ENCODE measurements around the gene PCDHB5.
"Not testable (repeated sequence)": the region's sequence is repeated elsewhere in the genome, so short reads cannot be mapped to it uniquely, and the experiment has no call there.

PCDHB5 gene

DNA sequence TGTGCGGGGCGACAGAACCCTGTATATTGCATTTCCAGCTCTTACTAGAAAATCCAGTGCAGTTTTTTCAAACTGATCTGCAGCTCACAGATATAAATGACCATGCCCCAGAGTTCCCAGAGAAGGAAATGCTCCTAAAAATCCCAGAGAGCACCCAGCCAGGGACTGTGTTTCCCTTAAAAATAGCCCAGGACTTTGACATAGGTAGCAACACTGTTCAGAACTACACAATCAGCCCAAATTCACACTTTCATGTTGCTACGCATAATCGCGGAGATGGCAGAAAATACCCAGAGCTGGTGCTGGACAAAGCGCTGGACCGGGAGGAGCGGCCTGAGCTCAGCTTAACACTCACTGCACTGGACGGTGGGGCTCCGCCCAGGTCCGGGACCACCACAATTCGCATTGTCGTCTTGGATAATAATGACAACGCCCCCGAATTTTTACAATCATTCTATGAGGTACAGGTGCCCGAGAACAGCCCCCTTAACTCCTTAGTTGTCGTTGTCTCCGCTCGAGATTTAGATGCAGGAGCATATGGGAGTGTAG, 786 bp downstream of the PCDHB5 start:
- no peak for ATAC-seq
- peaks cover 7% of the 10 kb centered on the region for H3K4me1 Mint-ChIP-seq
- H3K9me3 Mint-ChIP-seq, result peaks cover 17% of the 10 kb centered on the region
- no peak overlapping the region for H3K4me3 Mint-ChIP-seq
- peaks cover 18% of the 10 kb centered on the region for H3K27me3 Mint-ChIP-seq
- H3K27ac Mint-ChIP-seq, result no peak overlapping the region
- H3K36me3 Mint-ChIP-seq, result no peaks in the 10 kb centered on the region

DNA sequence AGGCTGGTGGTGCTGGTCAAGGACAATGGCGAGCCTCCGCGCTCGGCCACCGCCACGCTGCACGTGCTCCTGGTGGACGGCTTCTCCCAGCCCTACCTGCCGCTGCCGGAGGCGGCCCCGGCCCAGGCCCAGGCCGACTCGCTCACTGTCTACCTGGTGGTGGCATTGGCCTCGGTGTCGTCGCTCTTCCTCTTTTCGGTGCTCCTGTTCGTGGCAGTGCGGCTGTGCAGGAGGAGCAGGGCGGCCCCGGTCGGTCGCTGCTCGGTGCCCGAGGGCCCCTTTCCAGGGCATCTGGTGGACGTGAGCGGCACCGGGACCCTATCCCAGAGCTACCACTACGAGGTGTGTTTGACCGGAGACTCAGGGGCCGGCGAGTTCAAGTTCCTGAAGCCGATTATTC, 2.3 kb downstream of the PCDHB5 start:
- peaks cover 27% of the 10 kb centered on the region for H3K27me3 Mint-ChIP-seq

DNA sequence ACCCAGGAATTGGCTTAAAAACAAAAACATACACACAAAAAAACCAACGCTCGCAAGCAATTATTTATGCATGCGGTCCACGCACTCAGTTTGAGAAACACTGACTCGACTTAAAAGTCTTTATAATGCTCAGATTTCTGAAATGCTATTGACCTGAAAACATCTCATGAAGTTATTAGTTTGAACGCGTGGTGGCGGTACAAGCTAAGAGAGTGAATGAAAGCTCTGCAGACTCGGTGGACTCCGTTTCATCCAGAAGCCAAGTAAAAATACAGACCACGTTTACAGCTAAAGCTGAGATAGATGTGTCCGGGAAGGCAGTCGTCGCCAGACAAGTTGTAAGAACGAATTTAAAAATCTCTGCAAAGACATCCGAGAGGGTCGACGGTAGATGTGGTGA, 14.8 kb downstream of the PCDHB5 start, which contains the start of gene PCDHB6:
Gene PCDHB6, plus strand, starts transcription at position 246 of the 400 bp plus-strand sequence. CDS start 201 bp downstream, outside the sequence.
- peaks cover 38% of the 10 kb centered on the region for H3K27me3 Mint-ChIP-seq
- ATAC-seq, result no peak
- H3K4me1 Mint-ChIP-seq, result peaks cover 12% of the 10 kb centered on the region
- peaks cover 5% of the 10 kb centered on the region for H3K9me3 Mint-ChIP-seq
- H3K4me3 Mint-ChIP-seq, result peak within 1 kb of the TSS; percentile 31
- no peaks in the 10 kb centered on the region for H3K36me3 Mint-ChIP-seq
- no peak within 1 kb of the TSS for H3K27ac Mint-ChIP-seq

More for the DNA sequence above, 2.3 kb downstream of the PCDHB5 start:
- not testable (repeated sequence) for H3K4me3 Mint-ChIP-seq, H3K36me3 Mint-ChIP-seq, H3K4me1 Mint-ChIP-seq, H3K27ac Mint-ChIP-seq, ATAC-seq
- H3K9me3 Mint-ChIP-seq, result peaks cover 17% of the 10 kb centered on the region

DNA sequence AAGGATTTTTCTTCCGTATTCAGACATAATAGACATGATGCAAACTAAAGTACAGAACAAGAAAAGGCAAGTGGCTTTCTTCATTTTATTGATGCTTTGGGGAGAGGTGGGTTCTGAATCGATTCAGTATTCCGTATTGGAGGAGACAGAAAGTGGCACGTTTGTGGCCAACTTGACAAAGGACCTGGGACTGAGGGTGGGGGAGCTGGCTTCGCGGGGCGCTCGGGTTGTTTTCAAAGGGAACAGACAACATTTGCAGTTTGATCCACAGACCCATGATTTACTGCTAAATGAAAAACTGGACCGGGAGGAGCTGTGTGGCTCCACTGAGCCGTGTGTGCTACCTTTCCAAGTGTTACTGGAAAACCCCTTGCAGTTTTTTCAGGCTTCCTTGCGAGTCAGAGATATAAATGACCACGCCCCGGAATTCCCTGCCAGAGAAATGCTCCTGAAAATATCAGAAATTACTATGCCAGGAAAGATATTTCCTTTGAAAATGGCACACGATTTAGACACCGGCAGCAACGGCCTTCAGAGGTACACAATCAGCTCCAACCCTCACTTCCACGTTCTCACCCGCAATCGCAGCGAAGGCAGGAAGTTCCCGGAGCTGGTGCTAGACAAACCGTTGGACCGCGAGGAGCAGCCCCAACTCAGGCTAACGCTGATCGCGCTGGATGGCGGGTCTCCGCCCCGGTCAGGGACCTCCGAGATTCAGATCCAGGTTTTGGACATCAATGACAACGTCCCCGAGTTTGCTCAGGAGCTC, 15.4 kb downstream of the PCDHB5 start:
- H3K9me3 Mint-ChIP-seq, result peaks cover 5% of the 10 kb centered on the region
- peaks cover 35% of the 10 kb centered on the region for H3K27me3 Mint-ChIP-seq
- H3K36me3 Mint-ChIP-seq, result no peaks in the 10 kb centered on the region
- ATAC-seq, result no peak
- H3K4me3 Mint-ChIP-seq, result no peak overlapping the region
- peaks cover 12% of the 10 kb centered on the region for H3K4me1 Mint-ChIP-seq
- H3K27ac Mint-ChIP-seq, result no peak overlapping the region

DNA sequence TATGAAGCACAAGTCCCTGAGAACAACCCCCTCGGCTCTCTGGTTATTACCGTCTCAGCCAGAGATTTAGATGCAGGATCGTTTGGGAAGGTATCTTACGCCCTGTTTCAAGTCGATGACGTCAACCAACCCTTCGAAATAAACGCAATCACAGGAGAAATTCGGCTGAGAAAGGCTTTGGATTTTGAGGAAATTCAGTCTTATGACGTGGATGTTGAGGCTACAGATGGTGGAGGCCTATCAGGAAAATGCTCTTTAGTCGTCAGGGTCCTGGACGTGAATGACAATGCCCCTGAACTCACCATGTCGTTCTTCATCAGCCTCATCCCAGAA, 16.0 kb downstream of the PCDHB5 start:
- peaks cover 10% of the 10 kb centered on the region for H3K4me1 Mint-ChIP-seq
- H3K9me3 Mint-ChIP-seq, result peaks cover 5% of the 10 kb centered on the region
- H3K27me3 Mint-ChIP-seq, result peaks cover 39% of the 10 kb centered on the region
- H3K27ac Mint-ChIP-seq, result no peak overlapping the region
- H3K36me3 Mint-ChIP-seq, result no peaks in the 10 kb centered on the region
- no peak overlapping the region for H3K4me3 Mint-ChIP-seq
- ATAC-seq, result no peak

DNA sequence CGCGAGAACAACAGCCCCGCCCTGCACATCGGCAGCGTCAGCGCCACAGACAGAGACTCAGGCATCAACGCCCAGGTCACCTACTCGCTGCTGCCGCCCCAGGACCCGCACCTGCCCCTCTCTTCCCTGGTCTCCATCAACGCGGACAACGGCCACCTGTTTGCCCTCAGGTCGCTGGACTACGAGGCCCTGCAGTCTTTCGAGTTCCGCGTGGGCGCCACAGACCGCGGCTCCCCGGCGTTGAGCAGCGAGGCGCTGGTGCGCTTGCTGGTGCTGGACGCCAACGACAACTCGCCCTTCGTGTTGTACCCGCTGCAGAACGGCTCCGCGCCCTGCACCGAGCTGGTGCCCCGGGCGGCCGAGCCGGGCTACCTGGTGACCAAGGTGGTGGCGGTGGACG, 16.6 kb downstream of the PCDHB5 start:
- not testable (repeated sequence) for H3K4me3 Mint-ChIP-seq, H3K9me3 Mint-ChIP-seq, H3K4me1 Mint-ChIP-seq, H3K27ac Mint-ChIP-seq, H3K36me3 Mint-ChIP-seq, ATAC-seq
- peaks cover 46% of the 10 kb centered on the region for H3K27me3 Mint-ChIP-seq

DNA sequence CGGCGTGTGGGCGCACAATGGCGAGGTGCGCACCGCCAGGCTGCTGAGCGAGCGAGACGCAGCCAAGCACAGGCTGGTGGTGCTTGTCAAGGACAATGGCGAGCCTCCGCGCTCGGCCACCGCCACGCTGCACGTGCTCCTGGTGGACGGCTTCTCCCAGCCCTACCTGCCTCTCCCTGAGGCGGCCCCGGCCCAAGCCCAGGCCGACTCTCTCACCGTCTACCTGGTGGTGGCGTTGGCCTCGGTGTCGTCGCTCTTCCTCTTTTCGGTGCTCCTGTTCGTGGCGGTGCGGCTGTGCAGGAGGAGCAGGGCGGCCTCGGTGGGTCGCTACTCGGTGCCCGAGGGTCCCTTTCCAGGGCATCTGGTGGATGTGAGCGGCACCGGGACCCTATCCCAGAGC, 17.1 kb downstream of the PCDHB5 start:
- H3K36me3 Mint-ChIP-seq, ATAC-seq, H3K4me1 Mint-ChIP-seq, H3K4me3 Mint-ChIP-seq, H3K9me3 Mint-ChIP-seq, H3K27ac Mint-ChIP-seq: not testable (repeated sequence)
- peaks cover 50% of the 10 kb centered on the region for H3K27me3 Mint-ChIP-seq

DNA sequence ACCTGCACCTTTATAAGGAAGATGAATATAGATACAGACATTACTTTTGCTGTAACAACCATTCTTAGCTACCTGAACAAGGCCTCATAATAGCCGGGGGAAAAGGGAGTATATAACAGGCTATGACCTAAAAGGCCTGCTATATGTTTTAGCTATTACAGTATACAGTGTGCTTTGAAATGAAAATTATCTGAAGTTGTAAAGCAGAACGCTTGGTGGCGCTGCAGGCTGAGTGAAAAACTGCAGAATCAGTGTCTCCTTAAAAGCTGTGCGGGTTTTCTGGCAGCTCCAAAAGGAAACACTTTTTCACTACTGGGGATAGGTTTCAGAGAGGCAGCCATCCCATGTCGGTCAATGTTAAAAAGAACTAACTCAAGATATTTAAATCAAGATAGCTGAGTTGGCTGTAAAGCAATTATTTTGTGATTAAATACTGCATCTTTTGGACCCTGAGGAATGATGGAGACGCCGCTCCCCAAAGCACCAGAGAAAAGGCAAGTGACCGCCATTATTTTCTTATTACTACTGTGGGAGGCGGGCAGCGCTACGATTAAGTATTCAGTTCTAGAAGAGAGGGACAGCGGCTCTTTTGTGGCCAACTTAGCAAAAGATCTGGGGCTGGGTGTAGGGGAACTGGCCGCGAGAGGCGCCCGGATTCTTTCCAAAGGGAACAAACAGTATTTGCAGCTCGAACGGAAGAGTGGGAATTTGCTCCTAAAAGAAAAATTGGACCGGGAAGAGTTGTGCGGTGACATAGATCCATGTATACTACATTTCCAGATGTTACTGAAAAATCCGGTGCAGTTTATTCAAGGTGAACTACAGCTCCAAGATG, 20.8 kb downstream of the PCDHB5 start:
- ATAC-seq, result no peak
- Mint-ChIP-seq H3K27me3 (peaks cover 42% of the 10 kb centered on the region), H3K36me3 (no peaks in the 10 kb centered on the region), H3K4me1 (no peaks in the 10 kb centered on the region), H3K27ac (no peak overlapping the region), H3K4me3 (no peak overlapping the region), H3K9me3 (peaks cover 5% of the 10 kb centered on the region)

DNA sequence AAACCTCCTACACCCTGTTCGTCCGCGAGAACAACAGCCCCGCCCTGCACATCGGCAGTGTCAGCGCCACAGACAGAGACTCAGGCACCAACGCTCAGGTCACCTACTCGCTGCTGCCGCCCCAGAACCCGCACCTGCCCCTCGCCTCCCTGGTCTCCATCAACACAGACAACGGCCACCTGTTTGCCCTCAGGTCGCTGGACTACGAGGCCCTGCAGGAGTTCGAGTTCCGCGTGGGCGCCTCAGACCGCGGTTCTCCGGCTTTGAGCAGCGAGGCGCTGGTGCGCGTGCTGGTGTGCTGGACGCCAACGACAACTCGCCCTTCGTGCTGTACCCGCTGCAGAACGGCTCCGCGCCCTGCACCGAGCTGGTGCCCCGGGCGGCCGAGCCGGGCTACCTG, 22.4 kb downstream of the PCDHB5 start:
- H3K27me3 Mint-ChIP-seq, result peaks cover 38% of the 10 kb centered on the region
- not testable (repeated sequence) for H3K4me3 Mint-ChIP-seq, H3K4me1 Mint-ChIP-seq, ATAC-seq, H3K9me3 Mint-ChIP-seq, H3K36me3 Mint-ChIP-seq, H3K27ac Mint-ChIP-seq

DNA sequence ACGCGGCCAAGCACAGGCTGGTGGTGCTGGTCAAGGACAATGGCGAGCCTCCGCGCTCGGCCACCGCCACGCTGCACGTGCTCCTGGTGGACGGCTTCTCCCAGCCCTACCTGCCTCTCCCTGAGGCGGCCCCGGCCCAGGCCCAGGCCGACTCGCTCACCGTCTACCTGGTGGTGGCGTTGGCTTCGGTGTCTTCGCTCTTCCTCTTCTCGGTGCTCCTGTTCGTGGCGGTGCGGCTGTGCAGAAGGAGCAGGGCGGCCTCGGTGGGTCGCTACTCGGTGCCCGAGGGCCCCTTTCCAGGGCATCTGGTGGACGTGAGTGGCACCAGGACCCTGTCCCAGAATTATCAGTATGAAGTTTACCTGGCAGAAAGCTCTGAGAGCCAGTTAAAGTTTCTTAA, 22.9 kb downstream of the PCDHB5 start:
- H3K4me1 Mint-ChIP-seq, ATAC-seq, H3K9me3 Mint-ChIP-seq, H3K36me3 Mint-ChIP-seq, H3K4me3 Mint-ChIP-seq, H3K27ac Mint-ChIP-seq: not testable (repeated sequence)
- H3K27me3 Mint-ChIP-seq, result peaks cover 33% of the 10 kb centered on the region

DNA sequence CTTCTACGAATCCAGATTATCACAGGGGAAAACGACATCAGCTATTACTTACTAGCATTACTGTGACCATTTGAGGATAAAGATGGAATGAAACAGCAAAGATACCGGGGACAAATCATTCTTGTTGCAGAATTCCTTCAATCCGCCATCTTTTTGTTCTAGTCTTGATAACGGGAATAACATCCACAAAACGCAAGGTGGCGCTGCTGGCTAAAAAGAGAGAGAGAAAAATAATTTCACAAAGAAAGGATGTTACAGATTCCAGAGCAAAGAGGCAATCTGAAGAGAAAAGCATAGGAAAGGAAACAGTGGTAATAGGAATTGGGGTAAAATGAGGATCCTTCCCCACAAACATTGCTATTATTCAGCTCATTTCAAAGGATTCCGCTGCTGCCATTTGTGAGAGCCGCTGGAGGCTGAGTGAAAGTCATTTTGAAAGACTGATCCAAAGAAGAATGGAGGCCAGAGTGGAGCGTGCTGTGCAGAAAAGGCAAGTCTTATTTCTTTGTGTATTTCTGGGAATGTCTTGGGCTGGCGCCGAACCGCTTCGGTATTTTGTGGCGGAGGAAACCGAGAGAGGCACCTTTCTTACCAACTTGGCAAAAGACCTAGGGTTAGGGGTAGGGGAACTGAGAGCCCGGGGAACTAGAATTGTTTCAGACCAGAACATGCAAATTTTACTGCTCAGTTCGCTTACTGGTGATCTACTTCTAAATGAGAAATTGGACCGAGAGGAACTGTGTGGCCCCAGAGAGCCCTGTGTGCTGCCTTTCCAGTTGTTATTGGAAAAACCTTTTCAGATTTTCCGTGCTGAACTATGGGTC, 37.6 kb downstream of the PCDHB5 start, which contains the start of gene PCDHB7:
Gene PCDHB7, plus strand, starts transcription at position 264 of the 824 bp plus-strand sequence. Its CDS starts 192 bp downstream, at position 456.
- Mint-ChIP-seq H3K9me3 (peaks cover 3% of the 10 kb centered on the region), H3K27ac (no peak within 1 kb of the TSS), H3K36me3 (no peaks in the 10 kb centered on the region), H3K27me3 (peaks cover 30% of the 10 kb centered on the region), H3K4me1 (no peaks in the 10 kb centered on the region), H3K4me3 (no peak within 1 kb of the TSS)
- ATAC-seq, result no peak

DNA sequence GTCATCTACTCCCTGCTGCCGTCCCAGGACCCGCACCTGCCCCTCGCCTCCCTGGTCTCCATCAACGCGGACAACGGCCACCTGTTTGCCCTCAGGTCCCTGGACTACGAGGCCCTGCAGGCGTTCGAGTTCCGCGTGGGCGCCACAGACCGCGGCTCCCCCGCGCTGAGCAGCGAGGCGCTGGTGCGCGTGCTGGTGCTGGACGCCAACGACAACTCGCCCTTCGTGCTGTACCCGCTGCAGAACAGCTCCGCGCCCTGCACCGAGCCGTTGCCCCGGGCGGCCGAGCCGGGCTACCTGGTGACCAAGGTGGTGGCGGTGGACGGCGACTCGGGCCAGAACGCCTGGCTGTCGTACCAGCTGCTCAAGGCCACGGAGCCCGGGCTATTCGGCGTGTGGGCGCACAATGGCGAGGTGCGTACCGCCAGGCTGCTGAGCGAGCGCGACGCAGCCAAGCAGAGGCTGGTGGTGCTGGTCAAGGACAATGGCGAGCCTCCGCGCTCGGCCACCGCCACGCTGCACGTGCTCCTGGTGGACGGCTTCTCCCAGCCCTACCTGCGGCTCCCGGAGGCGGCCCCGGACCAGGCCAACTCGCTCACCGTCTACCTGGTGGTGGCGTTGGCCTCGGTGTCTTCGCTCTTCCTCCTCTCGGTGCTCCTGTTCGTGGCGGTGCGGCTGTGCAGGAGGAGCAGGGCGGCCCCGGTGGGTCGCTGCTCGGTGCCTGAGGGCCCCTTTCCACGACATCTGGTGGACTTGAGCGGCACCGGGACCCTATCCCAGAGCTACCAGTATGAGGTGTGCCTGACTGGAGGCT, 39.5 kb downstream of the PCDHB5 start:
- ATAC-seq, H3K4me3 Mint-ChIP-seq, H3K36me3 Mint-ChIP-seq, H3K9me3 Mint-ChIP-seq, H3K27ac Mint-ChIP-seq, H3K4me1 Mint-ChIP-seq: not testable (repeated sequence)
- H3K27me3 Mint-ChIP-seq, result peaks cover 12% of the 10 kb centered on the region

DNA sequence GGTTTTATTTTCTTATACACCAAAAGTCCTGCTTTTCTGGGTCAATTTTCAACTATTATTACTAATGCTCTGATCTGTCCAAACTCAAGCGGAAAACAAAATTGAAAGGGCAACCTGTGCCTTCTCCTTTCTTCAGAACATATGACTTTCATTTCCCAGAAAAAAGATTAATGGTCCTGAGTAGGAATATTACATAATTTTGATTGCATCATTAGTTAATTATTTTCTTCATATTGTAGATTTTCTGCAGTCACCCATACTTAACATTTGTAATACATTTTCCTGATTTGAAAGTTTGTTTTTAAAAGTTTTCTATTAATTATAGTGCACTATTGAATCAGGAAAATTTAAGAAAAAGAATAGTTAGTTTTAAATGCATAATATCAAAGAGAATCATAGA, 40.9 kb downstream of the PCDHB5 start:
- H3K4me3 Mint-ChIP-seq, result no peak overlapping the region
- H3K27me3 Mint-ChIP-seq, result peaks cover 6% of the 10 kb centered on the region
- no peaks in the 10 kb centered on the region for H3K9me3 Mint-ChIP-seq
- no peaks in the 10 kb centered on the region for H3K36me3 Mint-ChIP-seq
- no peak for ATAC-seq
- no peak overlapping the region for H3K27ac Mint-ChIP-seq
- H3K4me1 Mint-ChIP-seq, result no peaks in the 10 kb centered on the region

DNA sequence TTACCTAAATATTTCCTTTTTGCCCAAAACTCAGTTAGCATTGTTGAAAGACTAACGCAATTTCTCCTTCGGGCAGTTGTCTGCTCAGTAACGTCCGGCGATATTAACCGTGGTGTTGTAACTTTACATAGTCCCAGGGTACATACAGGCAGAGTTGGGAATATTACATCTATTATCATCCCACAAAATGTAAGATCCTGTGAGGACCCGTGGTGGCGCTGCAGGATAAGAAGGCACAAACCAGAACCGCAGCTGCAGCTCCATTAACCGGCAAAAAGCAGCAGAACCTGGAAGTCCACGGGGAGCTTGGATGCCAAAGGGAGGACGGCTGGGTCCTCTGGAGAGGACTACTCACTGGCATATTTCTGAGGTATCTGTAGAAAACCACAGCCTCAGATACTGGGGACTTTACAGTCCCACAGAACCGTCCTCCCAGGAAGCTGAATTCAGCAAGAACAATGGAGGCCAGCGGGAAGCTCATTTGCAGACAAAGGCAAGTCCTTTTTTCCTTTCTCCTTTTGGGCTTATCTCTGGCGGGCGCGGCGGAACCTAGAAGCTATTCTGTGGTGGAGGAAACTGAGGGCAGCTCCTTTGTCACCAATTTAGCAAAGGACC, 42.7 kb downstream of the PCDHB5 start, which contains the start of gene PCDHB8:
Gene PCDHB8, plus strand, starts transcription at position 214 of the 615 bp plus-strand sequence. Its CDS starts 245 bp downstream, at position 459.
- not testable (repeated sequence) for H3K4me3 Mint-ChIP-seq, H3K27ac Mint-ChIP-seq, H3K36me3 Mint-ChIP-seq, H3K9me3 Mint-ChIP-seq, H3K4me1 Mint-ChIP-seq, ATAC-seq
- peaks cover 13% of the 10 kb centered on the region for H3K27me3 Mint-ChIP-seq

Data from stimulated activated memory B cell treated with anti-CD40 and anti-IgM and Interleukin-4, amounts not matched to agents 10 μg/mL and 1 μg/mL and 100 μg/mL, for 72 hours (primary cell).